ENCODE data around the gene GALNT2. TPM values are rescaled to one million over a fixed set of nuclear protein-coding genes. Genes with fewer than 3 reads are reported as not detected.

Gene GALNT2
- total and polyA plus RNA-seq, 2 of the 13 experiments (the other 11 are each of a cell fraction or from before 2014, with no cell fraction given), result 39.3 to 39.6 TPM

DNA sequence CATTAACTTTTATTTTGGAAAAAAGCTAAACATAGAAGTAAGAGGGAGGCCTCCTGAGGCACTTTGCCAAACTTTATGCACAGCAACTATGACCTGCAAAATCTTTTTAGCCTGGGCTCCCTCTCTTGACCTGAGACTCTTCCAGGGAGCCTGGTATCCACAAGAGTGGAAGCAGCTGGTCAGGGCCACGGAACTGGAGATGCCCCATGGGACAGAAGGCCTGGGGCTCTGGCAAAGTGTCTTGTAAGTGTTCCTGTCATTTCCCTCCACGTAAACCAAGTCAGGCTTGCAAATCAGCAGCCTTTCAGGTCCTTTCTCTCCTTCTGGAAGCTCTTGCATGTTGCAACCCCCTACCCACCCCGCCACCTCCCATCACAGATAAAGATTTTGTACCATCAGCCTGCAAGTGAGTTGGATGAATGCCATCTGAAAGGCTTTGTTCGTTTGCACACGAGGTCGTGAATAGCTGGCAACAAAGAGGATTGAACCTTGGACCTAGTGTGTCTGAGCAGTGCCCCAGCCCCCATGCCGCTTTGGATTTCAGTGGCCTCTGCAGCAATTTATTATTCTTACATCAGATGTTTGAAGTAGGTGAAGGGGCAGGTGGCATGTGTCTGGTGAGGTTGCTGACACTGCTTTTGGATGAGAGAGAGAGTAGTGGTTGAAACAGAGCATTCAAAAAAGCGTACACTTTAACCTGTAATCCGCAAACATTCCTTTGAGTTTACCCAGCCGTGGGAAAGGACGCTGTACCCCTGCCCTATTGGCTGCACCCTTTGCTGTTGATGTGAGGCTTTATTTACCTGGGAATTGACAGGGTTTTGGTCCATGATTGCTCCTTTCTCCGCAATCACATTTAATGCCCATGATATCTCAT is 91.6 kb downstream of the GALNT2 start (continued):
- TF ChIP-seq, protein P1, sequence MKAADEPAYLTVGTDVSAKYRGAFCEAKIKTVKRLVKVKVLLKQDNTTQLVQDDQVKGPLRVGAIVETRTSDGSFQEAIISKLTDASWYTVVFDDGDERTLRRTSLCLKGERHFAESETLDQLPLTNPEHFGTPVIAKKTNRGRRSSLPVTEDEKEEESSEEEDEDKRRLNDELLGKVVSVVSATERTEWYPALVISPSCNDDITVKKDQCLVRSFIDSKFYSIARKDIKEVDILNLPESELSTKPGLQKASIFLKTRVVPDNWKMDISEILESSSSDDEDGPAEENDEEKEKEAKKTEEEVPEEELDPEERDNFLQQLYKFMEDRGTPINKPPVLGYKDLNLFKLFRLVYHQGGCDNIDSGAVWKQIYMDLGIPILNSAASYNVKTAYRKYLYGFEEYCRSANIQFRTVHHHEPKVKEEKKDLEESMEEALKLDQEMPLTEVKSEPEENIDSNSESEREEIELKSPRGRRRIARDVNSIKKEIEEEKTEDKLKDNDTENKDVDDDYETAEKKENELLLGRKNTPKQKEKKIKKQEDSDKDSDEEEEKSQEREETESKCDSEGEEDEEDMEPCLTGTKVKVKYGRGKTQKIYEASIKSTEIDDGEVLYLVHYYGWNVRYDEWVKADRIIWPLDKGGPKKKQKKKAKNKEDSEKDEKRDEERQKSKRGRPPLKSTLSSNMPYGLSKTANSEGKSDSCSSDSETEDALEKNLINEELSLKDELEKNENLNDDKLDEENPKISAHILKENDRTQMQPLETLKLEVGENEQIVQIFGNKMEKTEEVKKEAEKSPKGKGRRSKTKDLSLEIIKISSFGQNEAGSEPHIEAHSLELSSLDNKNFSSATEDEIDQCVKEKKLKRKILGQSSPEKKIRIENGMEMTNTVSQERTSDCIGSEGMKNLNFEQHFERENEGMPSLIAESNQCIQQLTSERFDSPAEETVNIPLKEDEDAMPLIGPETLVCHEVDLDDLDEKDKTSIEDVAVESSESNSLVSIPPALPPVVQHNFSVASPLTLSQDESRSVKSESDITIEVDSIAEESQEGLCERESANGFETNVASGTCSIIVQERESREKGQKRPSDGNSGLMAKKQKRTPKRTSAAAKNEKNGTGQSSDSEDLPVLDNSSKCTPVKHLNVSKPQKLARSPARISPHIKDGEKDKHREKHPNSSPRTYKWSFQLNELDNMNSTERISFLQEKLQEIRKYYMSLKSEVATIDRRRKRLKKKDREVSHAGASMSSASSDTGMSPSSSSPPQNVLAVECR (CRISPR knock-in tag; IDR thresholded peaks at IDR 0.05; ENCODE audit: borderline replicate concordance), result peak; percentile 74; the same call in 1 of the 2 replicates
- TF ChIP-seq ZNF619 (CRISPR knock-in tag; IDR thresholded peaks at IDR 0.05) (no peak), KDM2A (CRISPR knock-in tag; IDR thresholded peaks at IDR 0.05; ENCODE audit: borderline replicate concordance, low read depth) (no peak), CBX2 (IDR thresholded peaks at IDR 0.05; ENCODE audit: low read depth, low read length) (no peak), CBX2 (CRISPR knock-in tag; IDR thresholded peaks at IDR 0.05; ENCODE audit: low read depth) (no peak), FOXA3 (CRISPR knock-in tag; IDR thresholded peaks at IDR 0.05) (peak; percentile 91), GFI1 (CRISPR knock-in tag; IDR thresholded peaks at IDR 0.05; ENCODE audit: borderline replicate concordance) (peak; percentile 50), SSRP1 (CRISPR knock-in tag; IDR thresholded peaks at IDR 0.05) (no peak), CCAR2 (optimal IDR thresholded peaks at IDR 0.05; ENCODE audit: low read depth, low read length) (no peak), NCOA5 (CRISPR knock-in tag; IDR thresholded peaks at IDR 0.05) (no peak), ZNF720 (CRISPR knock-in tag; IDR thresholded peaks at IDR 0.05) (no peak), RBFOX2 (IDR thresholded peaks at IDR 0.05; ENCODE audit: low read depth, low read length) (0 out of 2 replicates have a peak, but pooled peaks have one; percentile 31), RXRA (CRISPR knock-in tag; IDR thresholded peaks at IDR 0.05) (peak; percentile 99), MAF1 (CRISPR knock-in tag; IDR thresholded peaks at IDR 0.05; ENCODE audit: borderline replicate concordance) (no peak), CBFB (CRISPR knock-in tag; IDR thresholded peaks at IDR 0.05) (no peak)
- TF ChIP-seq, protein P2, sequence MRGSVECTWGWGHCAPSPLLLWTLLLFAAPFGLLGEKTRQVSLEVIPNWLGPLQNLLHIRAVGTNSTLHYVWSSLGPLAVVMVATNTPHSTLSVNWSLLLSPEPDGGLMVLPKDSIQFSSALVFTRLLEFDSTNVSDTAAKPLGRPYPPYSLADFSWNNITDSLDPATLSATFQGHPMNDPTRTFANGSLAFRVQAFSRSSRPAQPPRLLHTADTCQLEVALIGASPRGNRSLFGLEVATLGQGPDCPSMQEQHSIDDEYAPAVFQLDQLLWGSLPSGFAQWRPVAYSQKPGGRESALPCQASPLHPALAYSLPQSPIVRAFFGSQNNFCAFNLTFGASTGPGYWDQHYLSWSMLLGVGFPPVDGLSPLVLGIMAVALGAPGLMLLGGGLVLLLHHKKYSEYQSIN (CRISPR knock-in tag; IDR thresholded peaks at IDR 0.05; ENCODE audit: borderline replicate concordance), result no peak
- TF ChIP-seq, protein P3, sequence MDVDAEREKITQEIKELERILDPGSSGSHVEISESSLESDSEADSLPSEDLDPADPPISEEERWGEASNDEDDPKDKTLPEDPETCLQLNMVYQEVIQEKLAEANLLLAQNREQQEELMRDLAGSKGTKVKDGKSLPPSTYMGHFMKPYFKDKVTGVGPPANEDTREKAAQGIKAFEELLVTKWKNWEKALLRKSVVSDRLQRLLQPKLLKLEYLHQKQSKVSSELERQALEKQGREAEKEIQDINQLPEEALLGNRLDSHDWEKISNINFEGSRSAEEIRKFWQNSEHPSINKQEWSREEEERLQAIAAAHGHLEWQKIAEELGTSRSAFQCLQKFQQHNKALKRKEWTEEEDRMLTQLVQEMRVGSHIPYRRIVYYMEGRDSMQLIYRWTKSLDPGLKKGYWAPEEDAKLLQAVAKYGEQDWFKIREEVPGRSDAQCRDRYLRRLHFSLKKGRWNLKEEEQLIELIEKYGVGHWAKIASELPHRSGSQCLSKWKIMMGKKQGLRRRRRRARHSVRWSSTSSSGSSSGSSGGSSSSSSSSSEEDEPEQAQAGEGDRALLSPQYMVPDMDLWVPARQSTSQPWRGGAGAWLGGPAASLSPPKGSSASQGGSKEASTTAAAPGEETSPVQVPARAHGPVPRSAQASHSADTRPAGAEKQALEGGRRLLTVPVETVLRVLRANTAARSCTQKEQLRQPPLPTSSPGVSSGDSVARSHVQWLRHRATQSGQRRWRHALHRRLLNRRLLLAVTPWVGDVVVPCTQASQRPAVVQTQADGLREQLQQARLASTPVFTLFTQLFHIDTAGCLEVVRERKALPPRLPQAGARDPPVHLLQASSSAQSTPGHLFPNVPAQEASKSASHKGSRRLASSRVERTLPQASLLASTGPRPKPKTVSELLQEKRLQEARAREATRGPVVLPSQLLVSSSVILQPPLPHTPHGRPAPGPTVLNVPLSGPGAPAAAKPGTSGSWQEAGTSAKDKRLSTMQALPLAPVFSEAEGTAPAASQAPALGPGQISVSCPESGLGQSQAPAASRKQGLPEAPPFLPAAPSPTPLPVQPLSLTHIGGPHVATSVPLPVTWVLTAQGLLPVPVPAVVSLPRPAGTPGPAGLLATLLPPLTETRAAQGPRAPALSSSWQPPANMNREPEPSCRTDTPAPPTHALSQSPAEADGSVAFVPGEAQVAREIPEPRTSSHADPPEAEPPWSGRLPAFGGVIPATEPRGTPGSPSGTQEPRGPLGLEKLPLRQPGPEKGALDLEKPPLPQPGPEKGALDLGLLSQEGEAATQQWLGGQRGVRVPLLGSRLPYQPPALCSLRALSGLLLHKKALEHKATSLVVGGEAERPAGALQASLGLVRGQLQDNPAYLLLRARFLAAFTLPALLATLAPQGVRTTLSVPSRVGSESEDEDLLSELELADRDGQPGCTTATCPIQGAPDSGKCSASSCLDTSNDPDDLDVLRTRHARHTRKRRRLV (CRISPR knock-in tag; IDR thresholded peaks at IDR 0.05), result 0 out of 2 replicates have a peak, but pooled peaks have one; percentile 60
- TF ChIP-seq, protein P4, sequence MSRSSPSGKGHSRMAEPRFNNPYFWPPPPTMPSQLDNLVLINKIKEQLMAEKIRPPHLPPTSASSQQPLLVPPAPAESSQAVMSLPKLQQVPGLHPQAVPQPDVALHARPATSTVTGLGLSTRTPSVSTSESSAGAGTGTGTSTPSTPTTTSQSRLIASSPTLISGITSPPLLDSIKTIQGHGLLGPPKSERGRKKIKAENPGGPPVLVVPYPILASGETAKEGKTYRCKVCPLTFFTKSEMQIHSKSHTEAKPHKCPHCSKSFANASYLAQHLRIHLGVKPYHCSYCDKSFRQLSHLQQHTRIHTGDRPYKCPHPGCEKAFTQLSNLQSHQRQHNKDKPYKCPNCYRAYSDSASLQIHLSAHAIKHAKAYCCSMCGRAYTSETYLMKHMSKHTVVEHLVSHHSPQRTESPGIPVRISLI (CRISPR knock-in tag; IDR thresholded peaks at IDR 0.05; ENCODE audit: borderline replicate concordance), result peak; percentile 74; the same call in 1 of the 2 replicates

All from HepG2 (cell line).